Kidney epithelial cell (primary cell): ENCODE data around the gene PAXX. TPM values are rescaled to one million over a fixed set of nuclear protein-coding genes. Genes with fewer than 3 reads are reported as not detected.

Source experiments
- DNase-seq: peaks from one replicate; pipeline ENCODE4 v3.0.0-alpha.2; 2010; ENCODE audit warnings: low read depth
- H3K27me3 ChIP-seq: 2 replicates; pipeline ENCODE4 v1.6.0; 2011; ENCODE audit warnings: low read length; ENCODE audit not compliant: control insufficient read depth, insufficient read depth
- H3K36me3 ChIP-seq: 2 replicates; pipeline ENCODE4 v1.5.1; 2011; ENCODE audit warnings: low read length; ENCODE audit not compliant: control insufficient read depth, insufficient read depth
- H3K4me3 ChIP-seq: 2 replicates; pipeline ENCODE4 v1.5.1; 2011; ENCODE audit warnings: low read depth, mild to moderate bottlenecking, control low read depth, low read length
- CTCF ChIP-seq: IDR thresholded peaks from 2 replicates; pipeline ENCODE4 v1.5.1; 2011; ENCODE audit warnings: mild to moderate bottlenecking, moderate library complexity, low read length, control low read depth, inconsistent platforms; ENCODE audit not compliant: insufficient read depth, poor library complexity, severe bottlenecking
- total RNA-seq: library from RNA; depleted of rRNA; stranded (reverse); fragments of >200 nt; gene quantifications from 2 replicates; pipeline ENCODE4 v1.2.3, GENCODE V29; 2015

The PAXX gene
- total RNA-seq, 1 donor from 2014 or later, result 46.8 TPM

GRCh38 chr9:136985853-136986252 is 6.4 kb upstream of the PAXX start:
- no peak overlapping the region for H3K4me3 ChIP-seq
- no peak for DNase-seq
- H3K27me3 ChIP-seq, result peaks cover 34% of the 10 kb centered on the region
- no peak for TF ChIP-seq CTCF
- H3K36me3 ChIP-seq, result no peaks in the 10 kb centered on the region

DNA sequence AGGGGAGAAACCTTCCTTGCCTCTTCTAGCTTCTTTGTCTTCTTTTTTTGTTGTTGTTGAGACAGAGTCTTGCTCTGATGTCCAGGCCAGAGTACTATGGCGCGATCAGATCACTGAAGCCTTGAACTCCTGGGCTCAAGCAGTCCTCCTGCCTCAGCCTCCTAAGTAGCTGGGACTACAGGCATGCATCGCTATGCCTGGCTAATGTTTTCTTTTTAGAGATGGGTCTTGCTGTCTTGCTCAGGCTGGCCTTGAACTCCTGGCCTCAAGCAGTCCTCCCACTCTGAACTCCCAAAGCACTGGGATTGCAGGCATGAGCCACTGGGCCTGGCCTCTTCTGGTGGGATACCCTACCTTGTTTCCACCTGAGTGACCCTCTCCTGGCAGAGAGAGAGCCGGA is 3.4 kb upstream of the PAXX start:
- no peak for DNase-seq
- Histone ChIP-seq H3K36me3 (no peaks in the 10 kb centered on the region), H3K27me3 (peaks cover 27% of the 10 kb centered on the region), H3K4me3 (no peak overlapping the region)
- no peak for TF ChIP-seq CTCF

DNA sequence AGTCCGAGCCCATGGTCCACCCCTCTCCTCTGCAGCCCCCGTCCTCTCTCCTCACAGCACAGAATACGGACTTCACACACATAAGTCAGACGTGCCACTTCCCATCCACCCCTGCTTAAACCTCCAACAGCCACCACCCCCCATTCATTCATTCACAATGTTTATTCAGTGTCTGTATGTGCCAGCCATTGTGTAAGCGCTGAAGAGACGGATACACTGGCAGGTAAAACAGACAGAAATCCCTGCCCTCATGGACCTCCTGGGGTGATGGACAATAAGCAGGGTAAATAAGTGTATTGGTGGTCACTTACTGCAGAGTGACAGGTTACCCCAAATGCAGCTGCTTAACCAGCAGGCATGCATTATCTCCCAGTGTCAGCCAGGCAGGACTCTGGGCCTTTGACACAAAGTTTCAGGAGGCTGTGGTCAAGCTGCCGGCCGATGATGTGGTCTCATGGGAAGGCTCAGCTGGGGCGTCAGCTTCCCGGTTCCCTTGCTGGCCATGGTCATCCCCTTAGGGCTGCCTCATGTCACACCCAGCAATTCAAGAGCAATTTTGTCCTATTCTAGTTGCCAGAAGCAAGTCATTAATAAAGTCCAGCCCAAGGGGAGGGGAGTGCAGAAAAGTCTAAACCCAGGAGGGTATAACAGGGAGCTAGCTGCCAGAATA is 1.8 kb upstream of the PAXX start:
- no peak for DNase-seq
- H3K27me3 ChIP-seq, result peaks cover 12% of the 10 kb centered on the region
- H3K36me3 ChIP-seq, result no peaks in the 10 kb centered on the region
- no peak overlapping the region for H3K4me3 ChIP-seq
- no peak for TF ChIP-seq CTCF

DNA sequence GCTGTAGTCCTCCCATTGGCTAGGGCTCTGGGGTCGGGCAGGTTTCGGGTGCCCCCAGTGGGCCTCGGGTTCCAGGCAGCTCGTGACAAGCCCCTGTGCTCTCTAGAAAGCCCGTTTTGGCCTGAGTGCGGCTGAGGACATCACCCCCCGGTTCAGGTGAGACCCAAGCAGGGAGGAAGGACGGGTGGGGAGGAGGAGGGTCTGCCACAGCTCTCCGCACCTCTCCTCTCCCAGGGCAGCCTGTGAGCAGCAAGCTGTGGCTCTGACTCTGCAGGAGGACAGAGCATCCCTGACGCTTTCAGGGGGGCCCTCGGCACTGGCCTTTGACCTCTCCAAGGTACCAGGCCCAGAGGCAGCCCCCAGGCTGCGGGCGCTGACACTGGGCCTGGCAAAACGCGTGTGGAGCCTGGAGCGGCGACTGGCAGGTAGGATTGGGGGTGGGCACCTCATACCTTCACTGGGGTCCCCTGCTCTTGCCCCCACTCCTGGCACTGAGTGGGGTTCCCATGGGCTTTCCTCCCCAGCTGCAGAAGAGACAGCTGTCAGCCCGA is 672 bp downstream of the PAXX start:
- H3K4me3 ChIP-seq, result peak overlapping the region; percentile 72
- no peak for TF ChIP-seq CTCF
- H3K36me3 ChIP-seq, result no peaks in the 10 kb centered on the region
- no peak for DNase-seq
- no peaks in the 10 kb centered on the region for H3K27me3 ChIP-seq

GRCh38 chr9:136994180-136994887 is 2.1 kb downstream of the PAXX start:
- H3K36me3 ChIP-seq, result no peaks in the 10 kb centered on the region
- no peak for DNase-seq
- no peak for TF ChIP-seq CTCF
- no peak overlapping the region for H3K4me3 ChIP-seq
- H3K27me3 ChIP-seq, result no peaks in the 10 kb centered on the region

DNA sequence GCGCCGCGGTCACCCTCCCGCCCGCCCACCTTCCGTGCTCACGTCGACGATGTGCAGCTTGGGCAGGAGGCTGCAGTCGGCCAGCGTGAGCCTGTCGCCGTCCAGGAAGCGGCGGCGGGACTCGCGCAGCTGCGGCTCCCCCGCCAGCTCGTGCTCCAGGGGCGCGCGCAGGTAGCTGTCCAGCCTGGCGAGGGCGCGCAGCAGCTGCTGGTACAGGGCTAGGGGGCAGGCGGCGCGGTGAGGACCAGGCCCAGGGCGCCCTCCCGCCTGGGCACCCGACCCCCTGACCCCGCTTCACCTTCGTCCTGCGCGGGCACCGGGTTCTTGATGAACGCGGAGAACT is 2.6 kb downstream of the PAXX start:
- no peak for DNase-seq
- no peaks in the 10 kb centered on the region for H3K27me3 ChIP-seq
- no peak overlapping the region for H3K4me3 ChIP-seq
- no peak for TF ChIP-seq CTCF
- H3K36me3 ChIP-seq, result no peaks in the 10 kb centered on the region
